Measurements from ENCODE around the gene WNT3A.

The WNT3A gene

DNA sequence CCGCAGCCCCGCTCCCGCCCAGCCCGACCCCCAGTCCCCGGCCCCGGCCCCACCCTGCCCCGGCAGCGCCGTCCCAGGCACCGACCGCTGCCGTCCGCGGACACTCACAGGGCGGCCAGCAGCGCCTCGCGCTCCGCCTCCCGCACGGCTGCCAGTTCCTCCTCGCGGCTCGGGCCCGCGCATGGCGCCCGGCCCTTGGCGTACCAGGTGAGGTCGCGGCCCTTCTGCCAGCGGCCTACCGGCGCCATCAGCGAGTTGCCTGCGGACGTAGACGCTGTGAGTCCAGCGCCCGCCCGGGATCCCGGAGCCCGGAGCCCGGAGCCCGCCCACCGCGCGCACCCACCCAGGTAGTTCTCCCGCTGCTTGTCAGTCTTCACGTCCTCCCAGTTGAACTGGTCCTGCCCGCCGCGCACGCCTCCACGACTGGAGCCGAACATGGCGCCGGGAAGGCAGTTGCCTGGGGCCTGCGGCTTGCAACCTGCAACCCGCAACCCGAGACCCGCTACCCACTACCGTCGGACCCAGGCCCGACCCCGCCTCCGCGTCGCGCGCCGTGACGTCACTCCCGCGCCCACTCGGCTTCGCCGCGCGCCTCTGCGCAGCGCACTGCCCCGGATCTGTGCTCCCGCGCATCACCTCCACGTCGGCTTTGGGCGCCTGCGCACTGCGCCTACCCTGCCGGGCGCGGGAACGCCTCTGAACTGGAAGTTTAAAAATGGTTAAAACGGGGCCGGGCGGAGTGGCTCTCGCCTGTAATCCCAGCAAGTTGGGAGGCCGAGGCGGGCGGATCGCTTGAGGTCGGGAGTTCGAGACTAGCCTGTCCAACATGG, 96.2 kb downstream of the WNT3A start, which contains the start of gene C1orf35 (continued):
- TF ChIP-seq, protein P1, sequence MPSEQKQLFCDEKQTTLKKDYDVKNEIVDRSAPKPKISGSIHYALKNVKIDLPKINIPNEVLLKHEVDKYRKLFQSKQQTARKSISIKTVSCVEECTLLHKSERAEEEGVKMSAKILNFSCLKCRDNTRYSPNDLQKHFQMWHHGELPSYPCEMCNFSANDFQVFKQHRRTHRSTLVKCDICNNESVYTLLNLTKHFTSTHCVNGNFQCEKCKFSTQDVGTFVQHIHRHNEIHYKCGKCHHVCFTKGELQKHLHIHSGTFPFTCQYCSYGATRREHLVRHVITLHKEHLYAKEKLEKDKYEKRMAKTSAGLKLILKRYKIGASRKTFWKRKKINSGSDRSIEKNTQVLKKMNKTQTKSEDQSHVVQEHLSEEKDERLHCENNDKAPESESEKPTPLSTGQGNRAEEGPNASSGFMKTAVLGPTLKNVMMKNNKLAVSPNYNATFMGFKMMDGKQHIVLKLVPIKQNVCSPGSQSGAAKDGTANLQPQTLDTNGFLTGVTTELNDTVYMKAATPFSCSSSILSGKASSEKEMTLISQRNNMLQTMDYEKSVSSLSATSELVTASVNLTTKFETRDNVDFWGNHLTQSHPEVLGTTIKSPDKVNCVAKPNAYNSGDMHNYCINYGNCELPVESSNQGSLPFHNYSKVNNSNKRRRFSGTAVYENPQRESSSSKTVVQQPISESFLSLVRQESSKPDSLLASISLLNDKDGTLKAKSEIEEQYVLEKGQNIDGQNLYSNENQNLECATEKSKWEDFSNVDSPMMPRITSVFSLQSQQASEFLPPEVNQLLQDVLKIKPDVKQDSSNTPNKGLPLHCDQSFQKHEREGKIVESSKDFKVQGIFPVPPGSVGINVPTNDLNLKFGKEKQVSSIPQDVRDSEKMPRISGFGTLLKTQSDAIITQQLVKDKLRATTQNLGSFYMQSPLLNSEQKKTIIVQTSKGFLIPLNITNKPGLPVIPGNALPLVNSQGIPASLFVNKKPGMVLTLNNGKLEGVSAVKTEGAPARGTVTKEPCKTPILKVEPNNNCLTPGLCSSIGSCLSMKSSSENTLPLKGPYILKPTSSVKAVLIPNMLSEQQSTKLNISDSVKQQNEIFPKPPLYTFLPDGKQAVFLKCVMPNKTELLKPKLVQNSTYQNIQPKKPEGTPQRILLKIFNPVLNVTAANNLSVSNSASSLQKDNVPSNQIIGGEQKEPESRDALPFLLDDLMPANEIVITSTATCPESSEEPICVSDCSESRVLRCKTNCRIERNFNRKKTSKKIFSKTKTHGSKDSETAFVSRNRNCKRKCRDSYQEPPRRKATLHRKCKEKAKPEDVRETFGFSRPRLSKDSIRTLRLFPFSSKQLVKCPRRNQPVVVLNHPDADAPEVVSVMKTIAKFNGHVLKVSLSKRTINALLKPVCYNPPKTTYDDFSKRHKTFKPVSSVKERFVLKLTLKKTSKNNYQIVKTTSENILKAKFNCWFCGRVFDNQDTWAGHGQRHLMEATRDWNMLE (tag by site-specific recombination; conservative IDR thresholded peaks at IDR 0.05; ENCODE audit: low read depth) = peak; percentile 24; the same call in 1 of the 2 replicates
- TF ChIP-seq, protein P2, sequence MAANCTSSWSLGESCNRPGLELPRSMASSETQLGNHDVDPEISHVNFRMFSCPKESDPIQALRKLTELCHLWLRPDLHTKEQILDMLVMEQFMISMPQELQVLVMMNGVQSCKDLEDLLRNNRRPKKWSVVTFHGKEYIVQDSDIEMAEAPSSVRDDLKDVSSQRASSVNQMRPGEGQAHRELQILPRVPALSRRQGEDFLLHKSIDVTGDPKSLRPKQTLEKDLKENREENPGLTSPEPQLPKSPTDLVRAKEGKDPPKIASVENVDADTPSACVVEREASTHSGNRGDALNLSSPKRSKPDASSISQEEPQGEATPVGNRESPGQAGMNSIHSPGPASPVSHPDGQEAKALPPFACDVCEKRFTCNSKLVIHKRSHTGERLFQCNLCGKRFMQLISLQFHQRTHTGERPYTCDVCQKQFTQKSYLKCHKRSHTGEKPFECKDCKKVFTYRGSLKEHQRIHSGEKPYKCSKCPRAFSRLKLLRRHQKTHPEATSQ (tag by site-specific recombination; IDR thresholded peaks at IDR 0.05) = peak; percentile 78
- TF ChIP-seq ZBTB48 (tag by site-specific recombination; IDR thresholded peaks at IDR 0.05) = no peak
- peak; percentile 17 for TF ChIP-seq ZSCAN23 (tag by site-specific recombination; IDR thresholded peaks at IDR 0.05)
- peak; percentile 79; the same call in 1 of the 2 replicates for TF ChIP-seq ZNF423 (tag by site-specific recombination; IDR thresholded peaks at IDR 0.05)
- no peak for TF ChIP-seq GLI2 (tag by site-specific recombination; IDR thresholded peaks at IDR 0.05; ENCODE audit: borderline replicate concordance, low read depth)
- TF ChIP-seq, protein P3, sequence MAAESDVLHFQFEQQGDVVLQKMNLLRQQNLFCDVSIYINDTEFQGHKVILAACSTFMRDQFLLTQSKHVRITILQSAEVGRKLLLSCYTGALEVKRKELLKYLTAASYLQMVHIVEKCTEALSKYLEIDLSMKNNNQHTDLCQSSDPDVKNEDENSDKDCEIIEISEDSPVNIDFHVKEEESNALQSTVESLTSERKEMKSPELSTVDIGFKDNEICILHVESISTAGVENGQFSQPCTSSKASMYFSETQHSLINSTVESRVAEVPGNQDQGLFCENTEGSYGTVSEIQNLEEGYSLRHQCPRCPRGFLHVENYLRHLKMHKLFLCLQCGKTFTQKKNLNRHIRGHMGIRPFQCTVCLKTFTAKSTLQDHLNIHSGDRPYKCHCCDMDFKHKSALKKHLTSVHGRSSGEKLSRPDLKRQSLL (tag by site-specific recombination; IDR thresholded peaks at IDR 0.05) = peak; percentile 33; the same call in 1 of the 2 replicates
- peak; percentile 94 for TF ChIP-seq YY1 (tag by site-specific recombination; IDR thresholded peaks at IDR 0.05)
- TF ChIP-seq, protein P4, sequence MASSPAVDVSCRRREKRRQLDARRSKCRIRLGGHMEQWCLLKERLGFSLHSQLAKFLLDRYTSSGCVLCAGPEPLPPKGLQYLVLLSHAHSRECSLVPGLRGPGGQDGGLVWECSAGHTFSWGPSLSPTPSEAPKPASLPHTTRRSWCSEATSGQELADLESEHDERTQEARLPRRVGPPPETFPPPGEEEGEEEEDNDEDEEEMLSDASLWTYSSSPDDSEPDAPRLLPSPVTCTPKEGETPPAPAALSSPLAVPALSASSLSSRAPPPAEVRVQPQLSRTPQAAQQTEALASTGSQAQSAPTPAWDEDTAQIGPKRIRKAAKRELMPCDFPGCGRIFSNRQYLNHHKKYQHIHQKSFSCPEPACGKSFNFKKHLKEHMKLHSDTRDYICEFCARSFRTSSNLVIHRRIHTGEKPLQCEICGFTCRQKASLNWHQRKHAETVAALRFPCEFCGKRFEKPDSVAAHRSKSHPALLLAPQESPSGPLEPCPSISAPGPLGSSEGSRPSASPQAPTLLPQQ (tag by site-specific recombination; IDR thresholded peaks at IDR 0.05) = peak; percentile 63
- peak; percentile 99 for TF ChIP-seq KLF8 (tag by site-specific recombination; IDR thresholded peaks at IDR 0.05)
- no peak for TF ChIP-seq ZNF23 (tag by site-specific recombination; IDR thresholded peaks at IDR 0.05; ENCODE audit: borderline replicate concordance)
- TF ChIP-seq KLF1 (tag by site-specific recombination; IDR thresholded peaks at IDR 0.05) = peak; percentile 61
- TF ChIP-seq WT1 (tag by site-specific recombination; IDR thresholded peaks at IDR 0.05) = peak; percentile 52
- no peak for TF ChIP-seq ZNF548 (tag by site-specific recombination; IDR thresholded peaks at IDR 0.05)
- TF ChIP-seq ZNF292 (tag by site-specific recombination; IDR thresholded peaks at IDR 0.05; ENCODE audit: borderline replicate concordance, low read depth) = no peak
- no peak for TF ChIP-seq ZNF404 (tag by site-specific recombination; IDR thresholded peaks at IDR 0.05)
- TF ChIP-seq EGR2 (tag by site-specific recombination; IDR thresholded peaks at IDR 0.05; ENCODE audit: low read depth) = peak; percentile 98
- no peak for TF ChIP-seq ZNF221 (tag by site-specific recombination; IDR thresholded peaks at IDR 0.05; ENCODE audit: borderline replicate concordance)
- peak; percentile 65; the same call in 1 of the 2 replicates for TF ChIP-seq ZIC2 (tag by site-specific recombination; IDR thresholded peaks at IDR 0.05)
- TF ChIP-seq ZBTB20 (tag by site-specific recombination; IDR thresholded peaks at IDR 0.05) = peak; percentile 84; the same call in 1 of the 2 replicates
- TF ChIP-seq ZNF174 (tag by site-specific recombination; IDR thresholded peaks at IDR 0.05) = no peak
- TF ChIP-seq, protein P5, sequence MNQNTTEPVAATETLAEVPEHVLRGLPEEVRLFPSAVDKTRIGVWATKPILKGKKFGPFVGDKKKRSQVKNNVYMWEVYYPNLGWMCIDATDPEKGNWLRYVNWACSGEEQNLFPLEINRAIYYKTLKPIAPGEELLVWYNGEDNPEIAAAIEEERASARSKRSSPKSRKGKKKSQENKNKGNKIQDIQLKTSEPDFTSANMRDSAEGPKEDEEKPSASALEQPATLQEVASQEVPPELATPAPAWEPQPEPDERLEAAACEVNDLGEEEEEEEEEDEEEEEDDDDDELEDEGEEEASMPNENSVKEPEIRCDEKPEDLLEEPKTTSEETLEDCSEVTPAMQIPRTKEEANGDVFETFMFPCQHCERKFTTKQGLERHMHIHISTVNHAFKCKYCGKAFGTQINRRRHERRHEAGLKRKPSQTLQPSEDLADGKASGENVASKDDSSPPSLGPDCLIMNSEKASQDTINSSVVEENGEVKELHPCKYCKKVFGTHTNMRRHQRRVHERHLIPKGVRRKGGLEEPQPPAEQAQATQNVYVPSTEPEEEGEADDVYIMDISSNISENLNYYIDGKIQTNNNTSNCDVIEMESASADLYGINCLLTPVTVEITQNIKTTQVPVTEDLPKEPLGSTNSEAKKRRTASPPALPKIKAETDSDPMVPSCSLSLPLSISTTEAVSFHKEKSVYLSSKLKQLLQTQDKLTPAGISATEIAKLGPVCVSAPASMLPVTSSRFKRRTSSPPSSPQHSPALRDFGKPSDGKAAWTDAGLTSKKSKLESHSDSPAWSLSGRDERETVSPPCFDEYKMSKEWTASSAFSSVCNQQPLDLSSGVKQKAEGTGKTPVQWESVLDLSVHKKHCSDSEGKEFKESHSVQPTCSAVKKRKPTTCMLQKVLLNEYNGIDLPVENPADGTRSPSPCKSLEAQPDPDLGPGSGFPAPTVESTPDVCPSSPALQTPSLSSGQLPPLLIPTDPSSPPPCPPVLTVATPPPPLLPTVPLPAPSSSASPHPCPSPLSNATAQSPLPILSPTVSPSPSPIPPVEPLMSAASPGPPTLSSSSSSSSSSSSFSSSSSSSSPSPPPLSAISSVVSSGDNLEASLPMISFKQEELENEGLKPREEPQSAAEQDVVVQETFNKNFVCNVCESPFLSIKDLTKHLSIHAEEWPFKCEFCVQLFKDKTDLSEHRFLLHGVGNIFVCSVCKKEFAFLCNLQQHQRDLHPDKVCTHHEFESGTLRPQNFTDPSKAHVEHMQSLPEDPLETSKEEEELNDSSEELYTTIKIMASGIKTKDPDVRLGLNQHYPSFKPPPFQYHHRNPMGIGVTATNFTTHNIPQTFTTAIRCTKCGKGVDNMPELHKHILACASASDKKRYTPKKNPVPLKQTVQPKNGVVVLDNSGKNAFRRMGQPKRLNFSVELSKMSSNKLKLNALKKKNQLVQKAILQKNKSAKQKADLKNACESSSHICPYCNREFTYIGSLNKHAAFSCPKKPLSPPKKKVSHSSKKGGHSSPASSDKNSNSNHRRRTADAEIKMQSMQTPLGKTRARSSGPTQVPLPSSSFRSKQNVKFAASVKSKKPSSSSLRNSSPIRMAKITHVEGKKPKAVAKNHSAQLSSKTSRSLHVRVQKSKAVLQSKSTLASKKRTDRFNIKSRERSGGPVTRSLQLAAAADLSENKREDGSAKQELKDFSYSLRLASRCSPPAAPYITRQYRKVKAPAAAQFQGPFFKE (tag by site-specific recombination; IDR thresholded peaks at IDR 0.05; ENCODE audit: borderline replicate concordance) = no peak
